ENCODE measurements around the gene CDRT15L2. TPM values are rescaled to one million over a fixed set of nuclear protein-coding genes. Genes with fewer than 3 reads are reported as not detected.
A peak's percentile ranks its signal among the peaks of the same experiment; 100 is the strongest.
"Not testable (repeated sequence)": the region's sequence is repeated elsewhere in the genome, so short reads cannot be mapped to it uniquely, and the experiment has no call there.

The CDRT15L2 gene
- not detected for total RNA-seq

- H3K4me3 ChIP-seq; H3K4me1 ChIP-seq; DNase-seq; intact Hi-C loops (cut with DNase I); H3K27ac ChIP-seq; H3K9me3 ChIP-seq; H3K27me3 ChIP-seq; H3K36me3 ChIP-seq (replicated peaks in 1 of 2; ENCODE audit: insufficient read depth in 1 of 2, low read depth in 2 of 2); ATAC-seq: not testable (repeated sequence)
- 74 to 89% methylated on average over 10 to 11 of the region's 12 CpGs for WGBS, 2 donors
These were observed at the start of gene CDRT15L2 for GRCh38 chr17:20579424-20579823. TSS of gene CDRT15L2 (plus strand) at chr17:20579724. CDS start at chr17:20579744, 20 bp downstream.

GRCh38 chr17:20530104-20530503 lies 49.4 kb upstream of the CDRT15L2 start:
- H3K9me3 ChIP-seq; H3K27ac ChIP-seq; ATAC-seq; H3K4me1 ChIP-seq; H3K36me3 ChIP-seq (replicated peaks in 1 of 2; ENCODE audit: insufficient read depth in 1 of 2, low read depth in 2 of 2); DNase-seq; H3K4me3 ChIP-seq; intact Hi-C loops (cut with DNase I); H3K27me3 ChIP-seq: not testable (repeated sequence)
- 34 to 36% methylated on average over 4 to 5 of the region's 6 CpGs for WGBS, 2 donors

- H3K4me1 ChIP-seq, DNase-seq, ATAC-seq: not testable (repeated sequence)
These were observed 46.9 kb upstream of the CDRT15L2 start for GRCh38 chr17:20532544-20533090.

GRCh38 chr17:20533206-20533605 lies 46.3 kb upstream of the CDRT15L2 start:
- H3K36me3 ChIP-seq (replicated peaks in 1 of 2; ENCODE audit: insufficient read depth in 1 of 2, low read depth in 2 of 2); ATAC-seq; H3K9me3 ChIP-seq; intact Hi-C loops (cut with DNase I); H3K4me1 ChIP-seq; H3K27ac ChIP-seq; H3K27me3 ChIP-seq; H3K4me3 ChIP-seq; DNase-seq: not testable (repeated sequence)
- 13% methylated on average over 10 to 11 of the region's 11 CpGs for WGBS, 2 donors

More at GRCh38 chr17:20532544-20533090, 46.9 kb upstream of the CDRT15L2 start:
- WGBS, 2 donors, result 2 to 3% methylated on average over 9 to 14 of the region's 31 CpGs
- H3K27ac ChIP-seq; H3K36me3 ChIP-seq (replicated peaks in 1 of 2; ENCODE audit: insufficient read depth in 1 of 2, low read depth in 2 of 2); intact Hi-C loops (cut with DNase I); H3K27me3 ChIP-seq; H3K4me3 ChIP-seq; H3K9me3 ChIP-seq: not testable (repeated sequence)

GRCh38 chr17:20534711-20535550 lies 44.6 kb upstream of the CDRT15L2 start:
- H3K4me3 ChIP-seq; H3K4me1 ChIP-seq; H3K27me3 ChIP-seq; H3K9me3 ChIP-seq; intact Hi-C loops (cut with DNase I); ATAC-seq; DNase-seq; H3K36me3 ChIP-seq (replicated peaks in 1 of 2; ENCODE audit: insufficient read depth in 1 of 2, low read depth in 2 of 2); H3K27ac ChIP-seq: not testable (repeated sequence)
- WGBS, 2 donors, result 24 to 31% methylated on average over 6 to 8 of the region's 8 CpGs

GRCh38 chr17:20540414-20540813 lies 39.1 kb upstream of the CDRT15L2 start:
- DNase-seq; H3K4me1 ChIP-seq; ATAC-seq; H3K27me3 ChIP-seq; H3K36me3 ChIP-seq (replicated peaks in 1 of 2; ENCODE audit: insufficient read depth in 1 of 2, low read depth in 2 of 2); H3K27ac ChIP-seq; intact Hi-C loops (cut with DNase I); H3K9me3 ChIP-seq; H3K4me3 ChIP-seq: not testable (repeated sequence)
- 17% methylated on average over 1 of the region's 5 CpGs; no CpG with 5 or more reads in 1 of the 2 donors for WGBS, 2 donors

- H3K4me1 ChIP-seq; intact Hi-C loops (cut with DNase I); H3K27ac ChIP-seq; H3K4me3 ChIP-seq; H3K27me3 ChIP-seq; ATAC-seq; H3K9me3 ChIP-seq; H3K36me3 ChIP-seq (replicated peaks in 1 of 2; ENCODE audit: insufficient read depth in 1 of 2, low read depth in 2 of 2): not testable (repeated sequence)
- 19 to 39% methylated on average over 2 of the region's 3 CpGs for WGBS, 2 donors
- DNase-seq, result peak in 1 of 4 donors; percentile 8
These were observed 38.7 kb upstream of the CDRT15L2 start for GRCh38 chr17:20540865-20541264.

GRCh38 chr17:20541853-20542546 lies 37.5 kb upstream of the CDRT15L2 start:
- H3K27me3 ChIP-seq; DNase-seq; intact Hi-C loops (cut with DNase I); H3K27ac ChIP-seq; H3K9me3 ChIP-seq; ATAC-seq; H3K36me3 ChIP-seq (replicated peaks in 1 of 2; ENCODE audit: insufficient read depth in 1 of 2, low read depth in 2 of 2); H3K4me1 ChIP-seq; H3K4me3 ChIP-seq: not testable (repeated sequence)
- 31% methylated on average over 7 of the region's 7 CpGs for WGBS, 2 donors

GRCh38 chr17:20547923-20548322 lies 31.6 kb upstream of the CDRT15L2 start:
- 20% methylated on average over 1 of the region's 5 CpGs; no CpG with 5 or more reads in 1 of the 2 donors for WGBS, 2 donors
- ATAC-seq; H3K4me3 ChIP-seq; H3K27me3 ChIP-seq; DNase-seq; H3K27ac ChIP-seq; H3K4me1 ChIP-seq; H3K9me3 ChIP-seq; intact Hi-C loops (cut with DNase I); H3K36me3 ChIP-seq (replicated peaks in 1 of 2; ENCODE audit: insufficient read depth in 1 of 2, low read depth in 2 of 2): not testable (repeated sequence)

GRCh38 chr17:20552920-20553319 lies 26.6 kb upstream of the CDRT15L2 start:
- ATAC-seq; H3K4me1 ChIP-seq; H3K4me3 ChIP-seq; DNase-seq; intact Hi-C loops (cut with DNase I); H3K9me3 ChIP-seq; H3K36me3 ChIP-seq (replicated peaks in 1 of 2; ENCODE audit: insufficient read depth in 1 of 2, low read depth in 2 of 2); H3K27me3 ChIP-seq; H3K27ac ChIP-seq: not testable (repeated sequence)
- 62% methylated on average over 4 of the region's 6 CpGs; no CpG with 5 or more reads in 1 of the 2 donors for WGBS, 2 donors

GRCh38 chr17:20554728-20555127 lies 24.8 kb upstream of the CDRT15L2 start:
- H3K36me3 ChIP-seq (replicated peaks in 1 of 2; ENCODE audit: insufficient read depth in 1 of 2, low read depth in 2 of 2); H3K4me3 ChIP-seq; DNase-seq; ATAC-seq; H3K27ac ChIP-seq; H3K27me3 ChIP-seq; H3K9me3 ChIP-seq; H3K4me1 ChIP-seq; intact Hi-C loops (cut with DNase I): not testable (repeated sequence)
- WGBS, 2 donors, result 63 to 70% methylated on average over 3 of the region's 4 CpGs
